Amniotic stem cell (primary cell): Measurements from ENCODE around the gene SLBP.
"Not testable (repeated sequence)": the region's sequence is repeated elsewhere in the genome, so short reads cannot be mapped to it uniquely, and the experiment has no call there.

Source experiments
- DNase-seq: peaks from one replicate; lab custom pipeline; 2025; lab: John Stamatoyannopoulos, UW

Gene SLBP

GRCh38 chr4:1674682-1675081, 37.4 kb downstream of the SLBP start:
- DNase-seq: no peak

GRCh38 chr4:1673671-1674070, 38.4 kb downstream of the SLBP start:
- no peak for DNase-seq

- not testable (repeated sequence) for DNase-seq
Measured at GRCh38 chr4:1671011-1671410, 41.1 kb downstream of the SLBP start.

GRCh38 chr4:1670279-1670678, 41.8 kb downstream of the SLBP start:
- no peak for DNase-seq

GRCh38 chr4:1669850-1670249, 42.3 kb downstream of the SLBP start:
- no peak for DNase-seq

- DNase-seq: no peak
Measured at GRCh38 chr4:1669270-1669669, 42.8 kb downstream of the SLBP start.

- no peak for DNase-seq
Measured at GRCh38 chr4:1668488-1668840, 43.7 kb downstream of the SLBP start.

- DNase-seq: no peak
Measured at GRCh38 chr4:1667273-1667672, 44.8 kb downstream of the SLBP start.

- no peak for DNase-seq
Measured at GRCh38 chr4:1666391-1666790, 45.7 kb downstream of the SLBP start.

GRCh38 chr4:1664141-1664540, 48.0 kb downstream of the SLBP start:
- no peak for DNase-seq

- DNase-seq: no peak
Measured at GRCh38 chr4:1663549-1663948, 48.6 kb downstream of the SLBP start.

GRCh38 chr4:1661695-1662094, 50.4 kb downstream of the SLBP start:
- DNase-seq: no peak

- no peak for DNase-seq
Measured at GRCh38 chr4:1660948-1661677, 51.0 kb downstream of the SLBP start.

- DNase-seq: no peak
Measured at GRCh38 chr4:1659104-1660043, 52.7 kb downstream of the SLBP start.

- no peak for DNase-seq
Measured at GRCh38 chr4:1658581-1658980, 53.5 kb downstream of the SLBP start.

- DNase-seq: no peak
Measured at GRCh38 chr4:1658146-1658545, 54.0 kb downstream of the SLBP start.

- DNase-seq: no peak
Measured at GRCh38 chr4:1656986-1657385, 55.1 kb downstream of the SLBP start.

GRCh38 chr4:1656132-1656531, 56.0 kb downstream of the SLBP start:
- DNase-seq: no peak

- no peak for DNase-seq
Measured at GRCh38 chr4:1655676-1656075, 56.4 kb downstream of the SLBP start.

- DNase-seq: no peak
Measured at GRCh38 chr4:1655081-1655480, 57.0 kb downstream of the SLBP start.

- no peak for DNase-seq
Measured at GRCh38 chr4:1654216-1654955, 57.7 kb downstream of the SLBP start.

GRCh38 chr4:1653776-1654175, 58.3 kb downstream of the SLBP start:
- DNase-seq: no peak

- no peak for DNase-seq
Measured at GRCh38 chr4:1652088-1652487, 60.0 kb downstream of the SLBP start.
